NT2/D1 (cell line): ENCODE measurements around the gene SMPX.

ENCODE experiments used
- SUZ12 ChIP-seq: IDR thresholded peaks from 2 replicates; pipeline ENCODE4 v1.6.1; 2011; ENCODE audit not compliant: insufficient read length, insufficient read depth; ENCODE audit errors: extremely low read depth
- YY1 ChIP-seq: IDR thresholded peaks from 2 replicates; pipeline ENCODE4 v1.6.1; 2011; ENCODE audit not compliant: insufficient read length, insufficient read depth
- ZNF274 ChIP-seq: IDR thresholded peaks from 2 replicates; pipeline ENCODE4 v1.6.1; 2011; ENCODE audit warnings: mild to moderate bottlenecking, low read depth, low read length

- TF ChIP-seq SUZ12: no peak
- no peak for TF ChIP-seq ZNF274
- TF ChIP-seq YY1: no peak
Measured at GRCh38 chrX:21728276-21728968, 29.5 kb downstream of the SMPX start.
